ENCODE data around the gene HNRNPA3.

DNA sequence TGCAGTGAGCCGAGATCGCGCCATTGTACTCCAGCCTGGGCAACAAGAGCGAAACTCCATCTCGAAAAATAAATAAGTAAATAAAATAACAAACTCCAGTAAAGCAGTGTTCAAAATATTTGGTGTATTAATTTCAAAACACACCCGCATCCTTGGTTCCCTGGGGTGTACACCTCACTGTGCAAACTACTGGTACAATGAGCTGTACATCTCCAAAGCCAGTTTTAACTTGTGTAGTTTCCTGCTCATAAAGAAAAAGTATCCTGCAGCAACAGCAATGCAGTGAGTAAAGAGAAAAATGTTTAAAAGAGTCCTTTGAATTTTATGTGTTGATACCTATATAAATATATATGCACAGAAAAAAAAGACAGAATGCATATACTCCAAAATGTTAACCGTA, 56.3 kb downstream of the HNRNPA3 start:
- TF ChIP-seq POLR2AphosphoS5 (IDR thresholded peaks at IDR 0.05; ENCODE audit: borderline replicate concordance, low read depth, low read length), result no peak
- no peak for TF ChIP-seq EZH2 (IDR thresholded peaks at IDR 0.05)
